22Rv1 (cell line): Measurements from ENCODE around the gene TXNDC15.

ENCODE experiments used
- ZFX ChIP-seq: fragments of 450-650 bp; IDR thresholded peaks from 2 replicates; pipeline ENCODE4 v1.6.1; 2017; ENCODE audit warnings: antibody characterized with exemption, borderline replicate concordance
- TF ChIP-seq, protein P1 (sequence below): fragments of 450-650 bp; IDR thresholded peaks from 2 replicates; pipeline ENCODE4 v1.5.1; 2017; ENCODE audit warnings: mild to moderate bottlenecking

DNA sequence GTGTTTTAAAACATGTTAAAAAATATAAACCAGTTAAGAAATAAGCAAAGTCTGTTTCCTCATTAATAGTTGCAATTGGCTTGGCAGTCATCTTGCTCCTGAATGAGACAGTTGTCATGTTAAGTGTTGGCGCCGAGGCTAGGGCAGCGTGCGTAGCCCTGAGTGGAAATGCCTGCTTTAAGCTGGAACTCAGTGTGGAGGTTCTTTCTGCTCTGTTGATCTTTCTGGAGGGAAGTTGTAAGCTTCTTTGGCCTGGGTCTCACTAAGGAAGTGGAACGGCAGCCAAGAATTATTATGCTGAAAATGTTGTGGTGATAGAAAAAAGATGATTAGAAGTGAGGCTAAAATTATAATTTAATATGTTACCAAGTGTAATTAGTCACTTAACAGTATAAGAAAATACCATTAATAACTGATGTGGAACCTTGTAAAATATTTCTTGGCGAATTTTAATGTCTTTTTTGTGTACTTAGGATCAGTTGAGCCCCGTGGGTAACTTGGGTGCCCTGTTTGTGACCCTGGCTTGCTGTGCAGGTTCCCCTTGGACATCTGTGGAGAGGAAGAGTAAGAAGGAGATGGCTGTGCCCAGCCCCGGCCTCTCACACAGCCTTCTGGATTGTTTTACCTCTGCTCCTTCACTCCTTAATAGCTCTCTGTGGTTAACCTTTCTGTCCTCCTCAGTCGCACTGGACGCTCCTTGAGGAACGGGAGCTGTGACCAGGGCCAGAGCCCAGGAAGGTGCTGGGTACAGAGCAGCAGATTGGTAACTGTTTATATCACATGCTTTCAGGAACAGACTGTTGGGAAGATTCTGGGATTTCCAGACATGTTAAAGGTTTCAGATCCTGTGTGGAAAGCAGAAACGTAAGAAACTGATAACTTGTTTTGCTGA lies 61.8 kb downstream of the TXNDC15 start:
- TF ChIP-seq, protein P1, sequence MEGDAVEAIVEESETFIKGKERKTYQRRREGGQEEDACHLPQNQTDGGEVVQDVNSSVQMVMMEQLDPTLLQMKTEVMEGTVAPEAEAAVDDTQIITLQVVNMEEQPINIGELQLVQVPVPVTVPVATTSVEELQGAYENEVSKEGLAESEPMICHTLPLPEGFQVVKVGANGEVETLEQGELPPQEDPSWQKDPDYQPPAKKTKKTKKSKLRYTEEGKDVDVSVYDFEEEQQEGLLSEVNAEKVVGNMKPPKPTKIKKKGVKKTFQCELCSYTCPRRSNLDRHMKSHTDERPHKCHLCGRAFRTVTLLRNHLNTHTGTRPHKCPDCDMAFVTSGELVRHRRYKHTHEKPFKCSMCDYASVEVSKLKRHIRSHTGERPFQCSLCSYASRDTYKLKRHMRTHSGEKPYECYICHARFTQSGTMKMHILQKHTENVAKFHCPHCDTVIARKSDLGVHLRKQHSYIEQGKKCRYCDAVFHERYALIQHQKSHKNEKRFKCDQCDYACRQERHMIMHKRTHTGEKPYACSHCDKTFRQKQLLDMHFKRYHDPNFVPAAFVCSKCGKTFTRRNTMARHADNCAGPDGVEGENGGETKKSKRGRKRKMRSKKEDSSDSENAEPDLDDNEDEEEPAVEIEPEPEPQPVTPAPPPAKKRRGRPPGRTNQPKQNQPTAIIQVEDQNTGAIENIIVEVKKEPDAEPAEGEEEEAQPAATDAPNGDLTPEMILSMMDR: no peak
- TF ChIP-seq ZFX: no peak
